Smooth muscle cell (in vitro differentiated cells): Measurements from ENCODE around the gene ARPC1B. TPM values are rescaled to one million over a fixed set of nuclear protein-coding genes. Genes with fewer than 3 reads are reported as not detected.
"Not testable (repeated sequence)": the region's sequence is repeated elsewhere in the genome, so short reads cannot be mapped to it uniquely, and the experiment has no call there.

ENCODE experiments used
- DNase-seq: peaks from one replicate; lab custom pipeline; 2025; ENCODE audit not compliant: unreplicated experiment; lab: John Stamatoyannopoulos, UW
- H2AFZ ChIP-seq: fragments of 200-600 bp; sonication (generic); 2 replicates; pipeline ENCODE4 v1.6.0; 2016; ENCODE audit warnings: antibody characterized with exemption, low read depth, mild to moderate bottlenecking
- H3F3A ChIP-seq: fragments of 200-600 bp; sonication (generic); 2 replicates; pipeline ENCODE4 v1.6.0; 2017; ENCODE audit warnings: antibody characterized with exemption, low read depth
- H3K27ac ChIP-seq: fragments of 200-600 bp; sonication (generic); 2 replicates; pipeline ENCODE4 v1.5.1; 2016; ENCODE audit warnings: low read depth, mild to moderate bottlenecking
- H3K27me3 ChIP-seq: fragments of 200-600 bp; sonication (generic); 2 replicates; pipeline ENCODE4 v1.6.1; 2016; ENCODE audit warnings: low read depth, mild to moderate bottlenecking
- H3K36me3 ChIP-seq: fragments of 200-600 bp; sonication (generic); 2 replicates; pipeline ENCODE4 v1.5.1; 2016; ENCODE audit warnings: low read depth
- H3K4me1 ChIP-seq: fragments of 200-600 bp; sonication (generic); 2 replicates; pipeline ENCODE4 v1.5.1; 2016; ENCODE audit warnings: low read depth
- H3K4me2 ChIP-seq: fragments of 200-600 bp; sonication (generic); 2 replicates; pipeline ENCODE4 v1.6.0; 2016; ENCODE audit warnings: mild to moderate bottlenecking
- H3K4me3 ChIP-seq: fragments of 200-600 bp; sonication (generic); 2 replicates; pipeline ENCODE4 v1.5.1; 2016; ENCODE audit warnings: mild to moderate bottlenecking
- H3K79me2 ChIP-seq: fragments of 200-600 bp; sonication (generic); 2 replicates; pipeline ENCODE4 v1.6.0; 2016; ENCODE audit warnings: low read depth, mild to moderate bottlenecking
- H3K9ac ChIP-seq: fragments of 200-600 bp; sonication (generic); 2 replicates; pipeline ENCODE4 v1.6.0; 2016; ENCODE audit warnings: low read depth
- H3K9me3 ChIP-seq: fragments of 200-600 bp; sonication (generic); replicated peaks from 2 replicates; pipeline ENCODE4 v1.5.1; 2016; ENCODE audit warnings: low read depth
- H4K20me1 ChIP-seq: fragments of 200-600 bp; sonication (generic); 2 replicates; pipeline ENCODE4 v1.6.0; 2016; ENCODE audit warnings: low read depth
- CTCF ChIP-seq: fragments of 200-600 bp; sonication (generic); IDR thresholded peaks from 2 replicates; pipeline ENCODE4 v1.5.1; 2017; ENCODE audit warnings: borderline replicate concordance, mild to moderate bottlenecking, antibody characterized with exemption; ENCODE audit not compliant: insufficient read depth, poor library complexity, severe bottlenecking
- WGBS: methylation state at CpG from one replicate; pipeline ENCODE4 v1.1.7; 2016; ENCODE audit warnings: low lambda C conversion rate; 5-methylcytosine and 5-hydroxymethylcytosine counted together
- polyA plus RNA-seq: library from polyadenylated mRNA; unstranded; fragments of >200 nt; fragmentation: Nextera tagmentation; extraction: Ambion mirVana; gene quantifications from 2 replicates; pipeline ENCODE4 v1.2.1, GENCODE V29; 2016
- total RNA-seq: library from RNA; depleted of rRNA; stranded (reverse); fragments of >200 nt; gene quantifications from 2 replicates; pipeline ENCODE4 v1.2.3, GENCODE V29; 2014

Gene ARPC1B
- total and polyA plus RNA-seq, 2 experiments from 2014 or later = 105 to 225 TPM

DNA sequence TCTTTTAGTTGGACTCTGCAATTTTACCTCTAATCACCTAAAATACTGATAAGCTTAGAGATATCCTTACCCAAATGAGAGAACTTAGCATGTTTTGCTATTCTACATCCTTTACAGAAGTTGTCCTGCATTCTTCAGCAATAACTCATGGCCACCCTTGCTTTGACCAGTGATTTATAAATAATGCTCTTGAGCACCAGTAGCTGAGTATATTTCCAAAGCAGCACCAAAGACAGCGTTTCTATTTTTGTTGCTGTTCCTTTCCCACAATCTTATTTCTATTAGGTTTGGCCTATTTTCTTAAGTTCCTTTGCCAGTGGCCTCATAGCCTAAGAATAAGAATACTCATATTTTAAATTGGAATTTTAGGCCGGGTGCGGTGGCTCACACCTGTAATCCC, 33.9 kb upstream of the ARPC1B start:
- Histone ChIP-seq H3F3A (no peaks in the 10 kb centered on the region), H3K4me3 (no peak overlapping the region), H2AFZ (no peak overlapping the region), H3K27me3 (no peaks in the 10 kb centered on the region), H3K79me2 (peaks cover 25% of the 10 kb centered on the region), H3K4me1 (no peaks in the 10 kb centered on the region), H3K36me3 (peaks cover 36% of the 10 kb centered on the region), H3K9ac (no peak overlapping the region), H3K27ac (no peak overlapping the region), H3K9me3 (no peaks in the 10 kb centered on the region), H3K4me2 (no peak overlapping the region), H4K20me1 (peaks cover 16% of the 10 kb centered on the region)
- no peak for TF ChIP-seq CTCF
- 94% methylated on average over 3 of the region's 3 CpGs for WGBS
- no peak for DNase-seq

DNA sequence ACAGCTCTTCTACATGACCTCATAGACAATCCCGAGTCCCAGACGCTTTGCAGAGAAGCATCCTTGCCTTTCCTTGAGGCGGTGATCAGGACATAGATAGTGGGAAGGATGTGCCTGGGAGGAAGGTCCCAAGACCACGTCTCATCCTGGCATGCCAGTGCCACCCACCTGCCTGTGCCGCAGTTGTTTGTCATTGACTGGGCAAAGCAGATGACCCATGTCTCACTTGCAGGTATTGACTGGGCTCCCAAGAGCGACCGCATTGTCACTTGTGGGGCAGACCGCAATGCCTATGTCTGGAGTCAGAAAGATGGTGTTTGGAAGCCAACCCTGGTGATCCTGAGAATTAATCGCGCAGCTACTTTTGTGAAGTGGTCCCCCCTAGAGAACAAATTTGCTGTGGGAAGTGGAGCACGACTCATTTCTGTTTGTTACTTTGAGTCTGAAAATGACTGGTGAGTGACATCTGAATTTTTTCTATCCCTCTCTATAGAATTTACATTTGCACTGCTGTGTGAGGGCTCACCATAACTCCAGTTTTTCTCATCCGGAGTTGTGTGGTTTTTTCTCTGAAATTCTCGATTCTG, 30.4 kb upstream of the ARPC1B start:
- H3K9me3 ChIP-seq = no peaks in the 10 kb centered on the region
- no peak overlapping the region for H3K4me3 ChIP-seq
- no peak overlapping the region for H2AFZ ChIP-seq
- H3K4me1 ChIP-seq = no peaks in the 10 kb centered on the region
- H3K79me2 ChIP-seq = peaks cover 10% of the 10 kb centered on the region
- H3K4me2 ChIP-seq = no peak overlapping the region
- H3F3A ChIP-seq = no peaks in the 10 kb centered on the region
- H3K36me3 ChIP-seq = peaks cover 24% of the 10 kb centered on the region
- H3K27me3 ChIP-seq = no peaks in the 10 kb centered on the region
- H3K27ac ChIP-seq = no peak overlapping the region
- no peak overlapping the region for H3K9ac ChIP-seq
- peaks cover 9% of the 10 kb centered on the region for H4K20me1 ChIP-seq
- DNase-seq = no peak
- WGBS = 94% methylated on average over 13 of the region's 13 CpGs
- no peak for TF ChIP-seq CTCF

GRCh38 chr7:99350641-99351040, 23.9 kb upstream of the ARPC1B start:
- not testable (repeated sequence) for H2AFZ ChIP-seq, H3K9ac ChIP-seq, H3K36me3 ChIP-seq, H3K79me2 ChIP-seq, H3K4me2 ChIP-seq, H3K27ac ChIP-seq, H3K4me3 ChIP-seq, H3K9me3 ChIP-seq, DNase-seq, H3F3A ChIP-seq, H3K27me3 ChIP-seq, H3K4me1 ChIP-seq, H4K20me1 ChIP-seq
- 94% methylated on average over 2 of the region's 3 CpGs for WGBS

- Histone ChIP-seq H3K27me3 (no peaks in the 10 kb centered on the region), H3K9ac (no peak overlapping the region)
- 97% methylated on average over 5 of the region's 5 CpGs for WGBS
These were observed 22.3 kb upstream of the ARPC1B start for GRCh38 chr7:99352247-99352646.

More at GRCh38 chr7:99352247-99352646, 22.3 kb upstream of the ARPC1B start:
- Histone ChIP-seq H4K20me1 (peaks cover 2% of the 10 kb centered on the region), H3K4me1 (no peaks in the 10 kb centered on the region), H3K4me3 (no peak overlapping the region), H3K79me2 (no peaks in the 10 kb centered on the region), H3F3A (no peaks in the 10 kb centered on the region), H3K9me3 (no peaks in the 10 kb centered on the region), H3K27ac (no peak overlapping the region), H2AFZ (no peak overlapping the region), H3K4me2 (no peak overlapping the region), H3K36me3 (peaks cover 7% of the 10 kb centered on the region)
- no peak for TF ChIP-seq CTCF
- no peak for DNase-seq
